ENCODE measurements around the gene LMNB1.
"Not testable (repeated sequence)": the region's sequence is repeated elsewhere in the genome, so short reads cannot be mapped to it uniquely, and the experiment has no call there.

Gene LMNB1

DNA sequence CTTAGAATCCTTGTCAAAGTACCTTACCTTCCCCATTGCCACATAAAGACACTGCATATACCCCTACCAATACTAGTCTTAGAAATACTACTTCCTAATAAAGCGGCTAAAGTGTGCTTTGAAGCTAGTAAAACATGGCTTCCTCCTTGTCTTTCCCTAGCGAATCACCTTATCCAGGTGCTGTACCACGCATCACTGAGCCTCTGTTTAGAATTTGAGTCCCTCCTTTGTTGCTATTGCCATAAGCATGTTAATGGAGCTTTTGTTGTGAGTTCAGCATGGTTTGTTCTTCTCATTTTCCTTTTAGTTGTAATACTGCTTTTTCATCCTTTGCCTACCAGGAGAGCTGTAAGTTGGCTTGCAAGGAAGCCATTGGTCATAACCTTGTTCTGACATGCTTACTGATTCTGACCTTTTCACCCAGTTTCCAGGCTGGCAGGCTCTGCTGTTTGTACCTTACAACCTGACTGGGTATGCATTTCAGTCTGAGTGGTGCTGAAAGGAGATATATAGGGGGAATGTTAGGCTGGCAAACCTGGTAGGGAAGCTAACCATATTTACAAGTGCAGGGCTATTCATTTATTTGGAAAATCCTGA, 49.8 kb downstream of the LMNB1 start:
- no peak for DNase-seq (ENCODE audit: low read depth, low spot score)

DNA sequence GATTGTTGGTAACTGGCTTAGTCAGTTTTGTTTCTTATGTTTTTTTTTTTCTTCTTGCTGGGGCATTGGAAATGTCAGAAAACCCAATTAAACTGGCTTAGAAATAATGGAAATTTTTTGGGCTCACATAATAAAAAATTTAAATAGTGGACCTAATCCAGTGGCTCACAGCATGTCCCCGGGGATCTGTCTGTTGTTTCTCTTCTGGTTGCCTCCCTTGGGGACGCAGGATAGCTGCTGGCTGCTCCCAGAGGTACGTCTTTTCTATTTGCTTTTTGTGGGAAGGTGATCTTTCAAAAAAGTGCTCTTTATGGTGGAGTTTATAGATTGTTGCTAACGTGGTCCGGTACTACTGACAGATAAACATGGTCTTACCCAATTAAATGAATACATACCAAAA, 52.2 kb downstream of the LMNB1 start:
- DNase-seq (ENCODE audit: low read depth, low spot score) = no peak

DNA sequence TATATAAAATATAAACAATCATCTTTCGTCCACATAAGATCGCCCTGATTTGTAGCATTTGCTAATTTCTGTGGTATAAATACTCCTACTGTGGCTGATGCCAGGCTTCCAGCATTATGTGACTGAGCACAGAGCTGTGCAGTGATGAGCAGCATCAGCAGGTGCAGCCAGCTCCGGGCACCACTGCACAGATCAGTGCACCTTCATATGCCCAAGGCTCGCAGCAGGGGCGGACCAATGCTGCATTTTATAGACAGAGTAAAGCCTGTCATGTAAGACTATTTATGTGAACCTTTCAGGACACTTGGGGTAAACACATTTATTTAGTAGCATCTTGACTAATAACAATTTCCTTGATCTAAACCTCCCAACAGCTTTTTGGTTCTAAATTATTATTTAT, 53.1 kb downstream of the LMNB1 start:
- no peak for DNase-seq (ENCODE audit: low read depth, low spot score)

DNA sequence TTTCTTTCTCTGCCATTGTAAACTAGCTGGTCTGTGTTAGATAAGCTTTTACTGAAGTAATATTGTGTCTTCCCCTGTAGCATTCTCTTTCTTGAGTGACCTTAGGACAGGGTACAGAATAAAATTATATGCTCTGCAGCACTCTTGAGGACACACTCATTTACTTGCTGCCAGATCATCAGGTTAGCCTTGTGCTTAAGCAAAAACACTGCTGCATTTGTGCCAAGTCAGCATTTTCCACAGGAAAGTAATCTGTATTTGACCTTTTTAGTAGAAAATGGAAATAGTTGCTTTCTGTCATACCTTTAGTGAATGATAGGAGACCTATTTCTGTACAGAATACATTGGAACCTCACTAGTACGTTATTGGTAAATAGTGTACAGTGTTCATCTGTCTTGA, 54.2 kb downstream of the LMNB1 start:
- no peak for DNase-seq (ENCODE audit: low read depth, low spot score)

DNA sequence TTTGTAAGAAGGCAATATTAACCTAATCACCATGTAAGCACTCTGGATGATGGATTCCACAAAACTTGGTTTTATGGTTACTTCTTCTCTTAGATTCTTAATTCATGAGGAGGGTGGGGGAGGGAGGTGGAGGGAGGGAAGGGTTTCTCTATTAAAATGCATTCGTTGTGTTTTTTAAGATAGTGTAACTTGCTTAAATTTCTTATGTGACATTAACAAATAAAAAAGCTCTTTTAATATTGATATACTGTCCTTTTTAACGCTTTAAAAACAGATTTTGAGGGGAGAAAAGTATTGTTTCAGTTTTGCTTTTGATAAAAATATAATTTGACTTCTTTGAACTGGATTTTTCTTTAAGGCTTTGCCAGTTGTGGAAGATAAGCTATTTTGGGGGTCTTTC, 59.8 kb downstream of the LMNB1 start:
- no peak for DNase-seq (ENCODE audit: low read depth, low spot score)

DNA sequence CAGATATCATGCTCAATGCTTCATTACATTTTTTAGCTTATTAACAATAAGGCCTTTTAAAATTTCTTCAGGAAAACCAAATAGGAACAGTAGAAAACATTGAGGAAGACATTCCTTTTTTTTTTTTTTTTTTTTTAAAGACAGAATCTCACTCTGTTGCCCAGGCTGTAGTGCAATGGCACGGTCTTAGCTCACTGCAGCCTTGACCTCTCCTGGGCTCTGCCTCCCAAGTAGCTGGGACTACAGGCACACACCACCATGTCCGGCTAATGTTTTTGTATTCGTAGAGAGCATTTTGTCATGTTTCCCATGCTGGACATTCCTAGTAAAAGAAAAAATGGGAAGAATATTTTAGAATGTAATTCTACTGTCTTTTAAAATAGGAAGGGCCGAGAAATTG, 60.3 kb downstream of the LMNB1 start:
- DNase-seq (ENCODE audit: low read depth, low spot score) = no peak

DNA sequence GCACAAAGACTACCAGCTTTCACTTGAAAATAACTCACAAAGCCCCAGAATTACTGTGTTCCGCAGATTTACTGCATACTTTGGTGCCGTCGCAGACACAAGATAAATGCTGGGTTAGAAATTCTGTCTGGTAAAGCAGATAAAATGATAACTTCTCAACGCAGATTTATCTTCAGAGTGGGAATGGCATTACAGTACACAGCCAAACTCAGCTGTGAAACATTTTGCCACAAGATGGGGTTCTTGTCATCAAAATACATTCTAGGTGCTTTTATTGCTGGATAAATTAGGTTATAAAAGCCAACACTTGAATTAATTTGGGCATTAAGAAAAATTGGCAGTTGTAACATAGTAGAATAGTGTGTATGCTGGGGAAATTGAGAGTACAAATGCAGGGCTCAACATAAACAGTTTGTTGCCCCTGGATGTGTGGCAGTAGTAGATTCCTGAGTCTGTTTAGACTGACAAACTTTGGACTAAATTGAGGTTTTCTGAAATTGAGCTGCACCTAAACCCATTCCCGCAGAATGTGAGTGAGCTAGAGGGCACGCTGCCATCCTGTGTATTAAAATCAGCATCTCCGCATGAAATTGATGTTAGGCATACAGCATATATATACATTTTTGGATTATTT, 61.1 kb downstream of the LMNB1 start:
- DNase-seq (ENCODE audit: low read depth, low spot score) = no peak

DNA sequence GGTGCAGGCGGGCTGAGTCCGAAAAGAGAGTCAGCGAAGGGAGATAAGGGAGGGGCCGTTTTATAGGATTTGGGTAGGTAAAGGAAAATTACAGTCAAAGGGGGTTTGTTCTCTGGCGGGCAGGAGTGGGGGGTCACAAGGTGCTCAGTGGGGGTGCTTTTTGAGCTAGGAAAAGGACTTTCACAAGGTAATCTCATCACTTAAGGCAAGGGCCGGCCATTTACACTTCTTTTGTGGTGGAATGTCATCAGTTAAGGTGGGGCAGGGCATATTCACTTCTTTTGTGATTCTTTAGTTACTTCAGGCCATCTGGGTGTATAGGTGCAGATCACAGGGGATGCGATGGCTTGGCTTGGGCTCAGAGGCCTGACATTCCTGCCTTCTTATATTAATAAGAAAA, 62.5 kb downstream of the LMNB1 start:
- DNase-seq (ENCODE audit: low read depth, low spot score) = not testable (repeated sequence)

DNA sequence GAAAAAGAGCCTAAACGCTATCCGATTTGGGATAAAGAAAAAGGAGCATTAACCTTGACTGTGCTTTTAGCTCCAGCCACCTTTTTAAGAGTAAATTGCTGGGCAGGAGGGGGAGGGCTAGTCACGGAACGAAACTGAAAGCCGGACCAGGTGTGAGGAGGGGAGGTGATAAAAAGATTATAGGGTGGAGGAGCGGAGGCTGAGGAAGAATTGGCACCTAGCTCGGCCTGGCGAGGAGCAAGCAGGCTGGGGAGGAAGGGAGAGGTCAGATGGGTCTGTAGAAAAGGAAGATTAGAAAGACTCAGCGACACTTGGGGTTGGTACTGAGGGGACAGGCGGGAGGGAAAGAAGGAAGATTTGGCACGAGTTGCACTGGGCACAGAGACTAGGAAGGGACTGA, 66.4 kb downstream of the LMNB1 start:
- not testable (repeated sequence) for DNase-seq (ENCODE audit: low read depth, low spot score)

DNA sequence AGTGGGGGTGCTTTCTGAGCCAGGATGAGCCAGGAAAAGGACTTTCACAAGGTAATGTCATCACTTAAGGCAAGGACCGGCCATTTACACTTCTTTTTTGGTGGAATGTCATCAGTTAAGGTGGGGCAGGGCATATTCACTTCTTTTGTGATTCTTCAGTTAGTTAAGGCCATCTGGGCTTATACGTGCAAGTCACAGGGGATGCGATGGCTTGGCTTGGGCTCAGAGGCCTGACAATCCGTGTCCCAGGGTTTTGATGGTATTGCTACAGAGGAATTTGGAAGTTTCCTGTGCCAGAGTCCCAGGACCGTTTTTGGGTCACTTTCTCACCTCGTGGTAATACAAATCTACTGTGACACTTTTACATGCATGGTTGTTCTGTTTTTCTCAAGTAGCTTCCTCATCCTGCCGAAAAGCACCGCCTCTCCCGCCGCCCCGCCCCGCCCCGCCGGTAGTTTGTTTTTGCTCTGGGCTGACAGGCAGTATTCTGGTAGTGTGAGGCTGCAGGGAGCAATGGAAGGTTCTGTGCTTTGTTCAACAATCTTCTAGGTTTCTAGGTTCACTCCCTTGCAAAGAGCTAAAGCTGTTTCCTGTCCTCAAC, 68.6 kb downstream of the LMNB1 start:
- DNase-seq (ENCODE audit: low read depth, low spot score) = not testable (repeated sequence)

DNA sequence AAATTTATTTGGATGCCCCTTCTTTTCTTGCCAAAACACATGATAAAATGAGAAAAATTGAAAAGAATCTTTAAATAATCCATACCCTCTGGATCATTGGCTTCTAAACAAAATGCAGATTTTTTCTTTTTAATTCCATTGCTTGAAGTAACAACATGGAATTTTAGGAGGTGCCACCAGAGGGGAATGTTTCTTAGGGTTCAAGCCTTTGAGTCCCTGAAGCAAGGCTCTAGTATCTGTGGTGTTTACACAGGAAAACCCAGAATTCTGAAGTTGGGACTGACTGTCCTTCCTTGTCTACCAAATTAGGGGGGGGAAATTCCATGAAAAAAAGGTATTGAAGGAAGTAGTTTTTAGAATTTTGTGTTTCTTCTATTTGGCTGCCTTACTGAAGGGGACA, 69.4 kb downstream of the LMNB1 start:
- no peak for DNase-seq (ENCODE audit: low read depth, low spot score)

DNA sequence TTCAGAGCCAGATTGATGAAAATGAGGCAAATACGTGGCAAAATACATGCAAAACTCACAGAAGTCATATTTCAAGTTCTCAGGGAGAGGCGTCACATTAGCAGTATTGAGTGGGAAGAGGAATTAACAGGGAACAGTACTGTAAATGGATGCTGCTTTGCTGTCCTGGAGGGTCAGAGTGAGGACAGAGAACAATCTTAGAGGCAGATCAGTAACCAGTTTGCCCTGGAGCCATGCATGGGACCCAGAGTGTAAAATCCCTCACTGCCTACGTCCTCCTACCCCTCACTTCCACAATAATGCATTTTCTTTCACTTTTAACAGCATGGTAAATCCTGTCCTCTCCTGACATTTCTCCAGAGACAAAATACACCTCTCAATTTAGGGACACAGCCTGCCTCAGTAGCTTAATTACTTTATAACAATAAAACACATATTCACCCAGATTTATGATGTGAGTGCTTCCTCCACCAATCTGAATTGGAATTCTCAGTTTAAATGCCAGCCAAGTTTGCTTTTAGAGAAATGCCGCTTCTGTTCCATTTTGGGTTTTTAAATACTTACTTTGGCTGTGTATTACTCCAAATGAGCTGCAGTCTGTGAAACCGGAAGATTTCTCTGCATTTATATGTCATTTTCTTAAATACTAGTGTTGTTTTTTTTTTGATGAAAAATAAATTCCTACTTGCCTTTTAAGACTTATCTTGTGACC, 70.0 kb downstream of the LMNB1 start:
- DNase-seq (ENCODE audit: low read depth, low spot score) = no peak

DNA sequence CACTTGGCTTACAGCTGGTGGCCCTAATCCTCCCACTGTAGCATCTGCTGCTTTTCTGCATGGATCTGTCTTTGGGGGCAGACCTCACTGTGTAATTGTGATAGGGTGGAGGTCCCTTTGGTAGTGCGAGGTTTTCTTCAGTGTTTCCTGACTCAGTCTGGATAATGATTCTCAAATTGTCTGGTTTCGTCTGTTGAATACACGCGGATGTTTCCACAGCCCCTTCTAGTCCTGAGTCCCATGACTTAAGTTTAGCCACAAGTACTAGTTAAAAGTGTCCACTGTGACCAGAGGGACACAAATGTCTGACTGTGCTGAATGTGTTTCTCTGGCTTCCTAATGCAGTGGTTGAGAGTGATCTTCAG, 70.5 kb downstream of the LMNB1 start:
- no peak for DNase-seq (ENCODE audit: low read depth, low spot score)

DNA sequence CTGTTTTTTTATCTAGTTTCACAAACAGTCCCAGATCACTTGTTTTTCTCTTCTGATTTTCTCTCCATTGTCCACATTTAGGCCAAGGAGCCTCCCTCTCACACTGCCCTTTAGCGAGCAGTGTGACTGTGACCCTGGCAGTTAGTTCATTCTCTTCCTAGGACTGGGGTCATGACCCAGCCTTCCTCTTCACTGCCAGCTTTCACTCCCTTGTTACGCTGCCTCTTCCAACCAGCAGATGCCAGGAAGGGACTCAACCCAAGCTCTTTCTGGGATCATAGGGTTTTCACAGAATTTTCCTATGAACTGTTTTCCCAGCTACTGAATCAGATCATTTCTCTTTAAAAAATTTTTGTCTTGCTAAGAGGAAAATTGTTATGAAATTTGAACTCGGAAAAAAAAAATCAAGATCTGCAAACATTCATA, 70.9 kb downstream of the LMNB1 start:
- DNase-seq (ENCODE audit: low read depth, low spot score) = no peak

DNA sequence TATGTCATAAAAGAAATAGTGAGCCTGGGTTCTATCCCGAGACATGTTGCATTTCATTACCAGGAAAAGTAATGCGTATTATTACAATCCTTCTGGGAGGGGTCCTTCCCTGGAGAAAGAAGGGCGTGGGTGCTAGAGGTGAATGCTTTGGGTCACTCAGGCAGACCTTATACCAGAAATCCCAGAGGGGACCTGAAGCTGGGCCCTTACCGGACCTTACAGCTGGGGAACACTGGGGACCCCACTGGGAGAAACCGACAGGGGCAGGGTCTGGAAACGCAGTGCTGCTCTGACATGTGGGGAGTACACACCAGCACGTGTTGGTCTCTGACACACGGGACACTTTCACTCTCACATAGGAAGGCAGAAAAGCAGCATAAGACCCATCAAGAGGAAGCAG, 71.3 kb downstream of the LMNB1 start:
- DNase-seq (ENCODE audit: low read depth, low spot score) = no peak

DNA sequence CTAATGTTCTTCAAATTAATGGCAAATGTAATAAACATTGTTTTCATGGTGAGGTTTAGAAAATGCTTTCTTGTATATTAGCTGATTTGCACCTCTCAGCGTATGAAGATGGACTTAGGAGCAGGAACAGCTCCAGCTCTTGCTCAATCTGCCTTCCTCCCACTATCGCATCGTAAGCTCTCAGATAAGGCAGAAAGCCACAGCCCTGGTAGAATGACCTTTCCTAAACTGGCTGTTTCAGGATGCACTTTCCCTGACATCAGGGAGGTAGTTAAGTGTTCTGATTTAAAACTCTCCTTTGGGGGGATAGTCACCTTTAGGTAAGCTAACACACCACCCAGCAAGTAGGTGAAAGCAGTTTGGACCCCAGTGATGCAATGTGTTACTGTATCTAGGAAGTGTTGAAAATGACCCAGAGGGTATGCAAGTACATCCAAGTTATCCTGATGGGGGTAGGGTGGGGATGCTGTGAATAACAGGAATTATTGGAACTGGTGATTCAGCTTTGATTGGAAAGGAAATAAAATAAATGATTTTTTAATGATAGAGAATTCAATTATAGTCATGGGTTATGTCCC, 72.3 kb downstream of the LMNB1 start:
- DNase-seq (ENCODE audit: low read depth, low spot score) = no peak

DNA sequence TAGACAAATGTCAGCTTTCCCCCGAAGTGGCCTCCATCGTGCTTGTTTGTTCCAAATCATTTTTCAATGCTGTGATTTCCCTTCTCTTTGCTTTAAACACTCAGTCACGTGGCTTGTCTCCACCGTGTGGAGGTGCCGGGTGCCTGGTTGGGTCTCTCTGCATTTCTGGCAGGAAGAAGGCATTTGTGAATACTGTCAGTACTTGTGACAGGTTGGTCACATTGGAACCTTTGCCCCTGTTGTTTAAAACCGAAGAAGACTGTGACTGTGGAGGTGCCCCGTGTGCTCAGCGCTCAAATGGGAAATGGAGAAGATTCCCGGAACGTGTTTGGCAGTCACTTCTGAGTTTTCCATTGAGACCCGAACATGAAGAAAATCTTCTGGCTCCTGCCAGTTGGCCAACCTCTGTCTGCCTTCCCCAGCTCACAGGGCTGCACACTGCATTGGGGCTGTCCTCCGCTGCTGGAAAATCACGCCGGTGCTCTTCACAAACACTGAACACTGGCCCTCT, 74.6 kb downstream of the LMNB1 start:
- no peak for DNase-seq (ENCODE audit: low read depth, low spot score)

DNA sequence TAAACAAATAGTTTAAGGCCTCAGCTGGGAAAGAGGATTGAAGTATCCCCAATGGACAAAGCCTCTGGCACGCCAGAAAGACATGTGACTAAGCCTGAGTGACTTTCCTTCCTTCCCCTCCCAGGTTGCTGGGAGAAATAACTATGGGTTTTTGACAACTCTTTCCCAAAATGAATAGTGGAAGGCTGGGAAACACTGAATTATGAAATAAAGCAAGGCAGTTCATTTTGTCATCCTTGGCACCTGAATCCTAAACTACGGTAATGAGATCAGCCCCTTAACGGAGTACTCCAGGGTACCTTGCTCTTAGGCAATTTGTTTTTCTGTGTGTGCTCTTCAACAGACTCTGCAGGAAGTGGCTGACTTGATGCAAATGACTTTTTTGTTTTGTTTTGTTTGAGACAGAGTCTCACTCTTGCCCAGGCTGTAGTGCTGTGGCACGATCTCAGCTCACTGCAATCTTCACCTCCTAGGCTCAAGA, 75.2 kb downstream of the LMNB1 start:
- no peak for DNase-seq (ENCODE audit: low read depth, low spot score)

DNA sequence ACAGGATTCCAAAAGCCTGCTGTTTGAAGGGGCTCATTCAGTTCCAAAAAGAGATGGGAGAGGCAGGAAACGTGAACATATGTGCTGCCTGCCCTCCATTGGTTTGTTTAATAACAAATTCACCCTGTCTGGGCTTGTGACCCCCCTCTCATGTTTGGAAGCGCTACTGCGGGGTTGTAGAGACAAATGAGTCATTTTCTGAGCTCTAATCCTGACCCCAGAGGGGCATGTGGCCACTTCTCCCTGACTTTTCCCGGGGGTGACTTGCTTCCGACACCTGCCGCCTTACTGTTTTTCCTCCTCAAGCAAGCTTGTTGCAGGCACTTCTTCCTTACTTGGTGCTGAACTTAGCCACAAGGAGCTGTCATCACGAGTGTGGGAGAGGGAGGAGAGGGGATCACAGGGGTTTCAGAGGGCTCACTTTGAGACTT, 75.9 kb downstream of the LMNB1 start:
- DNase-seq (ENCODE audit: low read depth, low spot score) = no peak

DNA sequence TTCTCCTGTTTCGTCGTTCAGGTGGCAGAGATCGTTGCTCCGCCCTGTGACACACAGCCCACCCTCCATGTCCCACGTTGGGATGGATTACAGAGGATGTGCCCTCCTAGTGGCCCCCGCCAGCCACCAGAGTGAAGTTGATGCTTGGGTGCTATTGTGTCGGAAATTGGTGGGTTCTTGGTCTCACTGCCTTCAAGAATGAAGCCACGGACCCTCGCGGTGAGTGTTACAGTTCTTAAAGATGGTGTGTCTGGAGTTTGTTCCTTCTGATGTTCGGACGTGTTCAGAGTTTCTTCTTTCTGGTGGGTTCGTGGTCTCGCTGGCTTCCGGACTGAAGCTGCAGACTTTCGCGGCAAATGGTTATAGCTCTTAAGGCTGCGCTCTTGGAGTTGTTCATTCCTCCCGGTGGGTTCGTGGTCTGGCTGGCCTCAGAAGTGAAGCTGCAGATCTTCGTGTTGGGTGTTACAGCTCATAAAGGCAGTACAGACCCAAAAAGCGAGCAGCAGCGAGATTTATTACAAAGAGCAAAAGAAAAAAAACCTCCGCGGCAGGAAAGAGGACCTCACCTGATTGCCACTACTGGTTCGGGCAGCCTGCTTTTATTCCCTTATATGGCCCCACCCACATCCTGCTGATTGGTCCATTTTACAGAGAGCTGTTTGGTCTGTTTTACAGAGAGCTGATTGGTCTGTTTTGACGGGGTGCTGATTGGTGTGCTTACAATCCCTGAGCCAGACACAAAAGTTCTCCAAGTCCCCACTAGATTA, 76.8 kb downstream of the LMNB1 start:
- not testable (repeated sequence) for DNase-seq (ENCODE audit: low read depth, low spot score)

DNA sequence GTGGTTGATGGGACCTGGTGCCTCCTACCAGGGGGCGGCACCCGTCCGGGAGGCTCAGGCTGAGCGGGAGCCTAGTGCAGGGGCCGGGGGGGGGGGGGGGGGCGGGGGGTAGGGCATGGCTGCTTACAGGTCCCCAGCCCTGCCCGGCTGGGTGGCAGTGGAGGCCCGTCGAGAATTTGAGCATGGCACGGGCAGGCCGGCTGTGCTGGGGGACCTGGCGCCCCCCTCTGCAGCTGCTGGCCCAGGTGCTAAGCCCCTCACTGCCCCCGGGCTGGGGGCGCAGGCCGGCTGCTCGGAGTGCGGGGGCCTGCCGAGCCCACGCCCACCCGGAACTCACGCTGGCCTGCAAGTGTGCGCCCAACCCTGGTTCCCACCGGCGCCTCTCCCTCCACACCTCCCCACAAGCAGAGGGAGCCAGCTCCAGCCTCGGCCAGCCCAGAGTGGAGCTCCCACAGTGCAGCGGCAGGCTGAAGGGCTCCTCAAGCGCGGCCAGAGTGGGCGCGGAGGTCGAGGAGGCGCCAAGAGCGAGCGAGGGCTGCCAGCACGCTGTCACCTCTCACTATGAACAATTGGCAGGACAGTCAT, 77.7 kb downstream of the LMNB1 start:
- DNase-seq (ENCODE audit: low read depth, low spot score) = no peak
